Measurements from ENCODE around the gene SPATA2. TPM values are rescaled to one million over a fixed set of nuclear protein-coding genes. Genes with fewer than 3 reads are reported as not detected.
A peak's percentile ranks its signal among the peaks of the same experiment; 100 is the strongest.

SPATA2 gene
- total and polyA plus RNA-seq, 2 experiments from 2014 or later = 5.3 to 9.3 TPM

DNA sequence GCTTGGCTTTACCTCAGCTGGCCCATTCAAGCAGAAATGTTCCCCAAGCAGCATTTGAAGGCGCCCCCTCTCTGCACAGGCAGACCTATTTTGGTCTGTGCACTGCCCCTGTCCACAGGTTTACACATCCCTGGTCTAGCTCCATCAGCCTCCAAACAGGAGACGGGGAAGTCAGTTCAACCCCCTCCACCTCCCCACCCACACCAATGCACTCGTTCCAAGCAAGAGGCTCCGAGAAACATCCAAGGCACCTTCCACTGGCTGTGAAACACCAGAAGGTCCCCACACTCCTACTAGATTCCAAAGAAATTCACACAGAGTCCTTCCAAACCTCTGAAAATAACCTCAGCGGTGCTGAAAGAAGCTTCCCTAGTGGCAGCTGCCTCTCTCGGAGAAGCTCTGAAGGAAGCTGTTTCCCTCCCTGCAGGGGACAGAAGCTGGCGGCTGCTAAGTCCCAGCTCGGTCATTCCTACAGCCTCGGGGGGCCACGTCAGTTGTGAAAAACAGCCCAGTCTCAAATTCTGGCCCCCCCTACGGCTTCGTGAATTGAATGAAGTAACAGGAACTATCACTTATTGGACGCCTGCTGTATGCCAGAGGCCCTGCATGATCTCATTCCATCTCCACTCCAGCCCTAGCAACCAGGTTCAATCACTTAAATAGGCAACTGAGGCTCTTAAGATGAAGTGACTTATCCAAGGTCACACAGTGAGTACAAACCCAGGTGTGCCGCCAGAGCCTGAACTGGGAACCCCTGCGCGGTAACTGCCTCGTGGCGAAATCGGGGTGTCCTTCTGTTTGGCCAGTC is 815 bp downstream of the SPATA2 start:
- Histone ChIP-seq H2AFZ (no peak overlapping the region; the same call in 1 of the 2 replicates), H4K20me1 (replicated peaks; ENCODE audit: insufficient read depth) (peaks cover 28% of the 10 kb centered on the region), H3K79me2 (replicated peaks; ENCODE audit: insufficient read depth) (peaks cover 54% of the 10 kb centered on the region), H3K27ac (ENCODE audit: low read depth) (no peak overlapping the region; the same call in 1 of the 2 replicates), H3F3A (replicated peaks; ENCODE audit: low read depth) (peaks cover 7% of the 10 kb centered on the region; the same call in 1 of the 2 replicates), H3K4me2 (peak overlapping the region; percentile 99), H3K9me2 (ENCODE audit: insufficient read depth) (no peaks in the 10 kb centered on the region), H3K27me3 (ENCODE audit: insufficient read depth) (no peaks in the 10 kb centered on the region), H3K4me1 (ENCODE audit: insufficient read depth) (peaks cover 6% of the 10 kb centered on the region; the same call in 1 of the 2 replicates), H3K36me3 (ENCODE audit: insufficient read depth) (no peaks in the 10 kb centered on the region), H3K4me3 (peak overlapping the region; percentile 99)
- Mint-ChIP-seq H3K36me3 (ENCODE audit: low read depth) (no peaks in the 10 kb centered on the region), H3K27me3 (ENCODE audit: insufficient read depth, low read depth, poor library complexity) (peaks cover 15% of the 10 kb centered on the region), H3K4me3 (peak overlapping the region; percentile 99), H3K4me1 (peaks cover 18% of the 10 kb centered on the region), H3K27ac (no peak overlapping the region), H3K9me3 (no peaks in the 10 kb centered on the region; the same call in 2 of the 3 replicates)
- ATAC-seq = peak; percentile 38
- peak; percentile 49 for DNase-seq (ENCODE audit: low spot score)
- no peak for TF ChIP-seq NANOG (IDR thresholded peaks at IDR 0.05; ENCODE audit: borderline replicate concordance)
- TF ChIP-seq POLR2AphosphoS5 (IDR thresholded peaks at IDR 0.05; ENCODE audit: low read depth) = no peak
- no peak for TF ChIP-seq EZH2 (IDR thresholded peaks at IDR 0.05; ENCODE audit: low read depth, unreplicated experiment)
- TF ChIP-seq, protein P1, sequence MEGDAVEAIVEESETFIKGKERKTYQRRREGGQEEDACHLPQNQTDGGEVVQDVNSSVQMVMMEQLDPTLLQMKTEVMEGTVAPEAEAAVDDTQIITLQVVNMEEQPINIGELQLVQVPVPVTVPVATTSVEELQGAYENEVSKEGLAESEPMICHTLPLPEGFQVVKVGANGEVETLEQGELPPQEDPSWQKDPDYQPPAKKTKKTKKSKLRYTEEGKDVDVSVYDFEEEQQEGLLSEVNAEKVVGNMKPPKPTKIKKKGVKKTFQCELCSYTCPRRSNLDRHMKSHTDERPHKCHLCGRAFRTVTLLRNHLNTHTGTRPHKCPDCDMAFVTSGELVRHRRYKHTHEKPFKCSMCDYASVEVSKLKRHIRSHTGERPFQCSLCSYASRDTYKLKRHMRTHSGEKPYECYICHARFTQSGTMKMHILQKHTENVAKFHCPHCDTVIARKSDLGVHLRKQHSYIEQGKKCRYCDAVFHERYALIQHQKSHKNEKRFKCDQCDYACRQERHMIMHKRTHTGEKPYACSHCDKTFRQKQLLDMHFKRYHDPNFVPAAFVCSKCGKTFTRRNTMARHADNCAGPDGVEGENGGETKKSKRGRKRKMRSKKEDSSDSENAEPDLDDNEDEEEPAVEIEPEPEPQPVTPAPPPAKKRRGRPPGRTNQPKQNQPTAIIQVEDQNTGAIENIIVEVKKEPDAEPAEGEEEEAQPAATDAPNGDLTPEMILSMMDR (conservative IDR thresholded peaks at IDR 0.05; ENCODE audit: low read depth in 2 of 2) = 0 out of 4 replicates have a peak, but pooled peaks of 1 of the 2 experiments have one; percentile 10
- TF ChIP-seq, protein P2, sequence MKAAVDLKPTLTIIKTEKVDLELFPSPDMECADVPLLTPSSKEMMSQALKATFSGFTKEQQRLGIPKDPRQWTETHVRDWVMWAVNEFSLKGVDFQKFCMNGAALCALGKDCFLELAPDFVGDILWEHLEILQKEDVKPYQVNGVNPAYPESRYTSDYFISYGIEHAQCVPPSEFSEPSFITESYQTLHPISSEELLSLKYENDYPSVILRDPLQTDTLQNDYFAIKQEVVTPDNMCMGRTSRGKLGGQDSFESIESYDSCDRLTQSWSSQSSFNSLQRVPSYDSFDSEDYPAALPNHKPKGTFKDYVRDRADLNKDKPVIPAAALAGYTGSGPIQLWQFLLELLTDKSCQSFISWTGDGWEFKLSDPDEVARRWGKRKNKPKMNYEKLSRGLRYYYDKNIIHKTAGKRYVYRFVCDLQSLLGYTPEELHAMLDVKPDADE (IDR thresholded peaks at IDR 0.05) = no peak

DNA sequence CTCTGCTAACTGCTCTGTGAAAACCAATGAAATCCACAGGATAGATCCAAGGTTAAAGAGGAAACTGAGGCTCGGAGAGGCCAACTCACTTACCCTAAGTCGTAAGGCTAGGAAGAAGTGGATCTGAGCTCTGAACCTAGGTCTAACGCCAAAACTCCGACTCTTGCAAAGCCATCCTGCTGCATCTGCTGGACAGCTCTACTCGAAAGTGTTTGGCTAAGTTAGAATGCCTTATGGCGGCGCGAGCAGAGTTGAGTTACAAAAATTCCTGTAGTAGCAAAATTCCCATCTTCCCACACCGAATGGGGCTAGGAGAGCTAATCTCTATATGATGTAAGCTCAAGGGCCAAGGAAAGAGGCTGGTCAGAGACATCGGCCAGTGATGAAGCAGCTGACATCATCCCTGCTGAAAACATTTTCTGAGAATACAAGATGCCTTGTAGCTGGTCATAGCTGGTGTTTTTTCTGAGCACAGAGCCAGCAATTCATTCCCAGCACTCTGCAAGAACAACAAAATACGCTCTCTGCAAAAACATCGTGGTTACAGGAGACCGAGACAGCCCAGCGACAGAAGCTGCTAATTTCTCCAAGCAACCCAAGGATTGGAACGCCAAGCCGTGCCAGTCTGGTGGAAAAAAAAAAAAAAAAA is 1.8 kb downstream of the SPATA2 start:
- Mint-ChIP-seq H3K36me3 (ENCODE audit: low read depth) (no peaks in the 10 kb centered on the region; the same call in 2 of the 3 replicates), H3K9me3 (no peaks in the 10 kb centered on the region; the same call in 2 of the 3 replicates), H3K4me1 (peaks cover 18% of the 10 kb centered on the region), H3K27ac (no peak overlapping the region), H3K27me3 (ENCODE audit: insufficient read depth, low read depth, poor library complexity) (peaks cover 15% of the 10 kb centered on the region), H3K4me3 (peak overlapping the region; percentile 99; the same call in 2 of the 3 replicates)
- H3F3A ChIP-seq (replicated peaks; ENCODE audit: low read depth) = peaks cover 7% of the 10 kb centered on the region; the same call in 1 of the 2 replicates
- H3K9me2 ChIP-seq (ENCODE audit: insufficient read depth) = no peaks in the 10 kb centered on the region
- no peaks in the 10 kb centered on the region for H3K36me3 ChIP-seq (ENCODE audit: insufficient read depth)
- H3K27ac ChIP-seq (ENCODE audit: low read depth) = no peak overlapping the region
- peak overlapping the region; percentile 99; the same call in 1 of the 2 replicates for H3K4me3 ChIP-seq
- H3K4me2 ChIP-seq = peak overlapping the region; percentile 99
- H3K27me3 ChIP-seq (ENCODE audit: insufficient read depth) = no peaks in the 10 kb centered on the region
- peaks cover 28% of the 10 kb centered on the region for H4K20me1 ChIP-seq (replicated peaks; ENCODE audit: insufficient read depth)
- no peak overlapping the region for H2AFZ ChIP-seq
- peaks cover 60% of the 10 kb centered on the region for H3K79me2 ChIP-seq (replicated peaks; ENCODE audit: insufficient read depth)
- DNase-seq (ENCODE audit: low spot score) = no peak
- peaks cover 6% of the 10 kb centered on the region; the same call in 1 of the 2 replicates for H3K4me1 ChIP-seq (ENCODE audit: insufficient read depth)
- no peak for ATAC-seq
- no peak for TF ChIP-seq NANOG (IDR thresholded peaks at IDR 0.05; ENCODE audit: borderline replicate concordance)
- no peak for TF ChIP-seq EZH2phosphoT487 (IDR thresholded peaks at IDR 0.05; ENCODE audit: unreplicated experiment)
- no peak for TF ChIP-seq STAT1 (IDR thresholded peaks at IDR 0.05; ENCODE audit: unreplicated experiment)
- no peak for TF ChIP-seq EZH2 (IDR thresholded peaks at IDR 0.05; ENCODE audit: low read depth, unreplicated experiment)
- TF ChIP-seq, protein P1 (conservative IDR thresholded peaks at IDR 0.05; ENCODE audit: low read depth in 2 of 2) = no peak
- TF ChIP-seq, protein P3, sequence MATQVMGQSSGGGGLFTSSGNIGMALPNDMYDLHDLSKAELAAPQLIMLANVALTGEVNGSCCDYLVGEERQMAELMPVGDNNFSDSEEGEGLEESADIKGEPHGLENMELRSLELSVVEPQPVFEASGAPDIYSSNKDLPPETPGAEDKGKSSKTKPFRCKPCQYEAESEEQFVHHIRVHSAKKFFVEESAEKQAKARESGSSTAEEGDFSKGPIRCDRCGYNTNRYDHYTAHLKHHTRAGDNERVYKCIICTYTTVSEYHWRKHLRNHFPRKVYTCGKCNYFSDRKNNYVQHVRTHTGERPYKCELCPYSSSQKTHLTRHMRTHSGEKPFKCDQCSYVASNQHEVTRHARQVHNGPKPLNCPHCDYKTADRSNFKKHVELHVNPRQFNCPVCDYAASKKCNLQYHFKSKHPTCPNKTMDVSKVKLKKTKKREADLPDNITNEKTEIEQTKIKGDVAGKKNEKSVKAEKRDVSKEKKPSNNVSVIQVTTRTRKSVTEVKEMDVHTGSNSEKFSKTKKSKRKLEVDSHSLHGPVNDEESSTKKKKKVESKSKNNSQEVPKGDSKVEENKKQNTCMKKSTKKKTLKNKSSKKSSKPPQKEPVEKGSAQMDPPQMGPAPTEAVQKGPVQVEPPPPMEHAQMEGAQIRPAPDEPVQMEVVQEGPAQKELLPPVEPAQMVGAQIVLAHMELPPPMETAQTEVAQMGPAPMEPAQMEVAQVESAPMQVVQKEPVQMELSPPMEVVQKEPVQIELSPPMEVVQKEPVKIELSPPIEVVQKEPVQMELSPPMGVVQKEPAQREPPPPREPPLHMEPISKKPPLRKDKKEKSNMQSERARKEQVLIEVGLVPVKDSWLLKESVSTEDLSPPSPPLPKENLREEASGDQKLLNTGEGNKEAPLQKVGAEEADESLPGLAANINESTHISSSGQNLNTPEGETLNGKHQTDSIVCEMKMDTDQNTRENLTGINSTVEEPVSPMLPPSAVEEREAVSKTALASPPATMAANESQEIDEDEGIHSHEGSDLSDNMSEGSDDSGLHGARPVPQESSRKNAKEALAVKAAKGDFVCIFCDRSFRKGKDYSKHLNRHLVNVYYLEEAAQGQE (IDR thresholded peaks at IDR 0.05; ENCODE audit: unreplicated experiment) = no peak
- no peak for TF ChIP-seq CREB1 (CRISPR knock-in tag; IDR thresholded peaks at IDR 0.05; ENCODE audit: low read depth)
- TF ChIP-seq, protein P2 (IDR thresholded peaks at IDR 0.05) = no peak
